WTC11 (cell line): Measurements from ENCODE around the gene GLYAT.

Source experiments
- ATF2 ChIP-seq: sonication (generic); formaldehyde crosslinking; IDR thresholded peaks from 2 replicates; pipeline ENCODE4 v1.8.1; 2022; ENCODE audit warnings: low read depth, missing genetic modification reagents, borderline replicate concordance
- CREB1 ChIP-seq: sonication (generic); formaldehyde crosslinking; IDR thresholded peaks from 2 replicates; pipeline ENCODE4 v1.8.0; 2023; ENCODE audit warnings: mild to moderate bottlenecking, missing genetic modification reagents
- E2F1 ChIP-seq: sonication (generic); formaldehyde crosslinking; IDR thresholded peaks from 2 replicates; pipeline ENCODE4 v1.8.0; 2022; ENCODE audit warnings: mild to moderate bottlenecking, missing genetic modification reagents
- JUN ChIP-seq: sonication (generic); formaldehyde crosslinking; IDR thresholded peaks from 2 replicates; pipeline ENCODE4 v1.8.0; 2023; ENCODE audit warnings: mild to moderate bottlenecking, missing genetic modification reagents
- KAT7 ChIP-seq: sonication (generic); formaldehyde crosslinking; IDR thresholded peaks from 2 replicates; pipeline ENCODE4 v1.8.1; 2023; ENCODE audit warnings: missing genetic modification reagents, mild to moderate bottlenecking, borderline replicate concordance
- MXD4 ChIP-seq: fragments of 250-450 bp; sonication (Bioruptor Pico); IDR thresholded peaks from 2 replicates; pipeline ENCODE4 v1.8.0; 2021; ENCODE audit warnings: mild to moderate bottlenecking, moderate library complexity, borderline replicate concordance
- NFE2L1 ChIP-seq: sonication (generic); formaldehyde crosslinking; IDR thresholded peaks from 2 replicates; pipeline ENCODE4 v1.8.1; 2023; ENCODE audit warnings: missing genetic modification reagents
- NR3C1 ChIP-seq: sonication (generic); formaldehyde crosslinking; conservative IDR thresholded peaks from 2 replicates; pipeline ENCODE4 v1.8.1; 2023; ENCODE audit warnings: low read depth, mild to moderate bottlenecking, missing genetic modification reagents
- ZNF121 ChIP-seq: sonication (generic); formaldehyde crosslinking; IDR thresholded peaks from 2 replicates; pipeline ENCODE4 v1.8.0; 2023; ENCODE audit warnings: missing genetic modification reagents
- ZNF512 ChIP-seq: sonication (generic); formaldehyde crosslinking; IDR thresholded peaks from 2 replicates; pipeline ENCODE4 v1.8.1; 2022; ENCODE audit warnings: missing genetic modification reagents, borderline replicate concordance
- TF ChIP-seq, protein P1 (sequence below): fragments of 200-600 bp; IDR thresholded peaks from 2 replicates; pipeline ENCODE4 v1.8.0; 2022; ENCODE audit warnings: antibody characterized with exemption
- TF ChIP-seq, protein P2 (sequence below): sonication (generic); formaldehyde crosslinking; IDR thresholded peaks from 2 replicates; pipeline ENCODE4 v1.8.1; 2023; ENCODE audit warnings: mild to moderate bottlenecking, missing genetic modification reagents, moderate library complexity

DNA sequence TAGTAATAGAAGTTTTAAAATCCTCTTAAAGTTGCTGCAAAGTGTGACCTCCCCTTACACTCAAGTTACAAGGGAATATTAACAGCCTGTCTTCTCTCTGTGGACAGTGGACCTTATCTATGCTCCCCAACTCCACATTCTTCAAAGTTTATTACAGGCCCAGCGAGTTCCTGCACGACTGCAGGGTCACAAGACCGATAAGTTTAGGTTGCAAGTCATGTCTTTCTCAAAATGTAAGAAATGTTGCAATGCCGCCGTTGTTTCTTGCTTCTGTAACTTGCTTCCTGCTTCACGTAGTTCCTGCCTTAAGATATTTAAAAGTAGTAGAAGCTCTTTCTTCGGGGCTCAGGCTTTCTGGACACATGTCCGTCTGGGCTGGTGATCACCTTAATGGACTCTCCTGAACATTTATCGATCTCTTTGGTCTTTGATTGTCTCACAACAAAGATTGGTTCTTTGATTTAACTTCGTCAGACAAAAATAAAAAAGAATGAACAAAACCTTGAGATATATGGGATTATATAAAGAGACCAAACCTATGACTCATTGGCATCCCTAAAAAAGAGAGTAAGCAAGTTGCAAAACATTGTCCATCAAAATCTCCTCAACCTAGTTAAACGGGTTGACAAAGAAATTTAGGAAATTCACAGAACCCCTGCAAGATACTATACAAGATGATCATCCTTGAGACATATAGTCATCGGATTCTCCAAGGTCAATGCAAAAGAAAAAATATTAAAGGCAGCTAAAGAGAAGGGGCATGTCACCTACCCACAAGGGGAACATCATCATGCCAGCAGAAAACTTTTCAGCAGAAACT lies 45.4 kb upstream of the GLYAT start:
- TF ChIP-seq ZNF512 (no peak), ZNF121 (CRISPR knock-in tag) (no peak), ATF2 (no peak), E2F1 (CRISPR knock-in tag) (no peak), NR3C1 (no peak), NFE2L1 (CRISPR knock-in tag) (no peak), KAT7 (CRISPR knock-in tag) (no peak), CREB1 (CRISPR knock-in tag) (no peak), MXD4 (CRISPR knock-in tag) (no peak), JUN (no peak)
- TF ChIP-seq, protein P1, sequence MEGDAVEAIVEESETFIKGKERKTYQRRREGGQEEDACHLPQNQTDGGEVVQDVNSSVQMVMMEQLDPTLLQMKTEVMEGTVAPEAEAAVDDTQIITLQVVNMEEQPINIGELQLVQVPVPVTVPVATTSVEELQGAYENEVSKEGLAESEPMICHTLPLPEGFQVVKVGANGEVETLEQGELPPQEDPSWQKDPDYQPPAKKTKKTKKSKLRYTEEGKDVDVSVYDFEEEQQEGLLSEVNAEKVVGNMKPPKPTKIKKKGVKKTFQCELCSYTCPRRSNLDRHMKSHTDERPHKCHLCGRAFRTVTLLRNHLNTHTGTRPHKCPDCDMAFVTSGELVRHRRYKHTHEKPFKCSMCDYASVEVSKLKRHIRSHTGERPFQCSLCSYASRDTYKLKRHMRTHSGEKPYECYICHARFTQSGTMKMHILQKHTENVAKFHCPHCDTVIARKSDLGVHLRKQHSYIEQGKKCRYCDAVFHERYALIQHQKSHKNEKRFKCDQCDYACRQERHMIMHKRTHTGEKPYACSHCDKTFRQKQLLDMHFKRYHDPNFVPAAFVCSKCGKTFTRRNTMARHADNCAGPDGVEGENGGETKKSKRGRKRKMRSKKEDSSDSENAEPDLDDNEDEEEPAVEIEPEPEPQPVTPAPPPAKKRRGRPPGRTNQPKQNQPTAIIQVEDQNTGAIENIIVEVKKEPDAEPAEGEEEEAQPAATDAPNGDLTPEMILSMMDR: no peak
- TF ChIP-seq, protein P2, sequence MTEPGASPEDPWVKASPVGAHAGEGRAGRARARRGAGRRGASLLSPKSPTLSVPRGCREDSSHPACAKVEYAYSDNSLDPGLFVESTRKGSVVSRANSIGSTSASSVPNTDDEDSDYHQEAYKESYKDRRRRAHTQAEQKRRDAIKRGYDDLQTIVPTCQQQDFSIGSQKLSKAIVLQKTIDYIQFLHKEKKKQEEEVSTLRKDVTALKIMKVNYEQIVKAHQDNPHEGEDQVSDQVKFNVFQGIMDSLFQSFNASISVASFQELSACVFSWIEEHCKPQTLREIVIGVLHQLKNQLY (CRISPR knock-in tag): no peak
